ENCODE measurements around the gene CRB1.

GRCh38 chr1:197327776-197328364 is 59.8 kb downstream of the CRB1 start:
- TF ChIP-seq CTCF (optimal IDR thresholded peaks at IDR 0.05 in 1 of 3, IDR thresholded peaks at IDR 0.05 in 1 of 3, conservative IDR thresholded peaks at IDR 0.05 in 1 of 3; ENCODE audit: extremely low read depth in 1 of 3, insufficient read depth in 2 of 3, low read length in 3 of 3) (peak in 2 of 3 experiments; percentile 42 to 46), EZH2 (IDR thresholded peaks at IDR 0.05; ENCODE audit: low read length) (no peak)

Measured in keratinocyte (primary cell).